GM19099 (cell line): Measurements from ENCODE around the gene GJB5.

Source experiments
- POLR2A ChIP-seq: IDR thresholded peaks from 3 replicates; pipeline ENCODE4 v1.6.1; 2011; ENCODE audit warnings: low read depth; ENCODE audit not compliant: insufficient read length; ENCODE audit errors: extremely low read depth

Gene GJB5

DNA sequence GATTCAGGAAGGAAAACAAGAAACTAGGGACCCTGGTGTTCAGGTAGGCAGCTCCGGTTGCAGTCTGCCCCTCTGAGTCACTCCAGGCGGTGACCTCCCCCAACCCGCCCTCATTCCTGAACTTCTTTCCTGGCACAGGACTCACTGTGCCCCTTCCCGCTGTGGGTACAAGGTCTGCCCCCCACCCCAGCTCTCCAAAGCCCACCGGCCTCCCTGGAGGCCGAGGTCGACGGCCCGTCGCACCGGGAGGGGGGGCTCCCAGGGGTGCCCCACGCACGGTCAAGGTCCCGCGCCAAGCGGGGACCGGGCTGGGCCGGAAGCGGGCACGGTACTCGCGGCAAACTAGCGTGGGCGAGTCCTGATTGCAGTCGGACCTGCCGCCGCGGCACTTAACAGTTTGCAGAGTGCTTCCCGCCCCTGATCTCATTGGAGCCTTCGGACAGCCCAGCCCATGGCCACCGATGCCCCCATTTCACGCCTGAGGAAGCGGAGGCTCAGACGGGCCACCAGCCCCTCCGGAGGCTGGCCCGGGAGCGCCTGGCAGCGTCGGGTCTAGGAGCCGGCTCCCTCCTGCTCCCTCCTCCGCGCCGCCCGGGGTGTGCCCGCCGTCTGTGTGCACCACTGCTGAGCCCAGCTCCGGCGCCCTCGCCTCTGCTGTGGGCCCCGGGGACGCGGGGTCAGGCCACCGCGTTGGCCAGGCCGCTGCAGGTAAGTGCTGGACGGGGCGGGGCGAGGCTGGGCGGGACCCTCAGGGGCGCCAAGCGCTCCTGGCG is 26.4 kb downstream of the GJB5 start, which contains the start of gene GJB3:
Gene GJB3 (plus strand): TSS at position 144 of the 773 bp plus-strand sequence. CDS start 3,549 bp downstream, outside the sequence.
- TF ChIP-seq POLR2A = no peak

DNA sequence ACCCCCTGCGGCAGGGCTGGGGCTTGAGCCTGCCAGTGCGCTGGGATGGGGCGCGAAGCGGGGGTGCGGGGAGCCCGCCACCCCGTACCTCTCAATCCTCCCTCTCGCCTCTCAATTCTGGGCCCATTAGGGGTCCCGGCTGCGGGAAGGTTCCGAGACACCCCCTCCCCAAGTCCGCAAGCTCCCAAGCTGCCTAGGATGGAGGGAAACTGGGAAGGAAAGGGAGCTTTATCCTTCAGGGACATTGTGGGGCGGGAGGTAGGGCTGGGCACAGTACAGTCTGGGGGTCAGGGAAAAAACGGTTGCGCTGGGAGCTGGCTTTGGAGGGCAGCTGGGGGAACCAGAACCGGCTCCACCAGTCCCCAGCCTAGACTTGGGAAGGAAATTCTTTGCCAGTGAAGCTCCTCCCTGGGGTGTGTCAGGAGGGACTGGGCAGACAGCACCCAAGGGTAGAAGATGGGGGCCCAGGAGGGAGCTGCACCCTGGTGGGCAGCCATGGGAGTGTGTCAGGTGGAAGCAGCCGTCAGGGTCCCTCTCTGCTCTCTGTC is 27.1 kb downstream of the GJB5 start:
- no peak for TF ChIP-seq POLR2A

DNA sequence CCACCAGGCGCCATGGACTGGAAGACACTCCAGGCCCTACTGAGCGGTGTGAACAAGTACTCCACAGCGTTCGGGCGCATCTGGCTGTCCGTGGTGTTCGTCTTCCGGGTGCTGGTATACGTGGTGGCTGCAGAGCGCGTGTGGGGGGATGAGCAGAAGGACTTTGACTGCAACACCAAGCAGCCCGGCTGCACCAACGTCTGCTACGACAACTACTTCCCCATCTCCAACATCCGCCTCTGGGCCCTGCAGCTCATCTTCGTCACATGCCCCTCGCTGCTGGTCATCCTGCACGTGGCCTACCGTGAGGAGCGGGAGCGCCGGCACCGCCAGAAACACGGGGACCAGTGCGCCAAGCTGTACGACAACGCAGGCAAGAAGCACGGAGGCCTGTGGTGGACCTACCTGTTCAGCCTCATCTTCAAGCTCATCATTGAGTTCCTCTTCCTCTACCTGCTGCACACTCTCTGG is 29.9 kb downstream of the GJB5 start:
- no peak for TF ChIP-seq POLR2A

DNA sequence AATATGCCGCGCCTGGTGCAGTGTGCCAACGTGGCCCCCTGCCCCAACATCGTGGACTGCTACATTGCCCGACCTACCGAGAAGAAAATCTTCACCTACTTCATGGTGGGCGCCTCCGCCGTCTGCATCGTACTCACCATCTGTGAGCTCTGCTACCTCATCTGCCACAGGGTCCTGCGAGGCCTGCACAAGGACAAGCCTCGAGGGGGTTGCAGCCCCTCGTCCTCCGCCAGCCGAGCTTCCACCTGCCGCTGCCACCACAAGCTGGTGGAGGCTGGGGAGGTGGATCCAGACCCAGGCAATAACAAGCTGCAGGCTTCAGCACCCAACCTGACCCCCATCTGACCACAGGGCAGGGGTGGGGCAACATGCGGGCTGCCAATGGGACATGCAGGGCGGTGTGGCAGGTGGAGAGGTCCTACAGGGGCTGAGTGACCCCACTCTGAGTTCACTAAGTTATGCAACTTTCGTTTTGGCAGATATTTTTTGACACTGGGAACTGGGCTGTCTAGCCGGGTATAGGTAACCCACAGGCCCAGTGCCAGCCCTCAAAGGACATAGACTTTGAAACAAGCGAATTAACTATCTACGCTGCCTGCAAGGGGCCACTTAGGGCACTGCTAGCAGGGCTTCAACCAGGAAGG is 30.5 kb downstream of the GJB5 start:
- TF ChIP-seq POLR2A = no peak

DNA sequence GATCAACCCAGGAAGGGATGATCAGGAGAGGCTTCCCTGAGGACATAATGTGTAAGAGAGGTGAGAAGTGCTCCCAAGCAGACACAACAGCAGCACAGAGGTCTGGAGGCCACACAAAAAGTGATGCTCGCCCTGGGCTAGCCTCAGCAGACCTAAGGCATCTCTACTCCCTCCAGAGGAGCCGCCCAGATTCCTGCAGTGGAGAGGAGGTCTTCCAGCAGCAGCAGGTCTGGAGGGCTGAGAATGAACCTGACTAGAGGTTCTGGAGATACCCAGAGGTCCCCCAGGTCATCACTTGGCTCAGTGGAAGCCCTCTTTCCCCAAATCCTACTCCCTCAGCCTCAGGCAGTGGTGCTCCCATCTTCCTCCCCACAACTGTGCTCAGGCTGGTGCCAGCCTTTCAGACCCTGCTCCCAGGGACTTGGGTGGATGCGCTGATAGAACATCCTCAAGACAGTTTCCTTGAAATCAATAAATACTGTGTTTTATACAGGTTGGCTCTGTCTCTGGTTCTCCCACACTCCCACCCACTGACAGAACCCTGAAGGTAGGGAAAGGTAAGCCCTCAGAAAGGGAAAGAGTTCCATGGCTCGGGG is 31.1 kb downstream of the GJB5 start:
- TF ChIP-seq POLR2A = no peak

DNA sequence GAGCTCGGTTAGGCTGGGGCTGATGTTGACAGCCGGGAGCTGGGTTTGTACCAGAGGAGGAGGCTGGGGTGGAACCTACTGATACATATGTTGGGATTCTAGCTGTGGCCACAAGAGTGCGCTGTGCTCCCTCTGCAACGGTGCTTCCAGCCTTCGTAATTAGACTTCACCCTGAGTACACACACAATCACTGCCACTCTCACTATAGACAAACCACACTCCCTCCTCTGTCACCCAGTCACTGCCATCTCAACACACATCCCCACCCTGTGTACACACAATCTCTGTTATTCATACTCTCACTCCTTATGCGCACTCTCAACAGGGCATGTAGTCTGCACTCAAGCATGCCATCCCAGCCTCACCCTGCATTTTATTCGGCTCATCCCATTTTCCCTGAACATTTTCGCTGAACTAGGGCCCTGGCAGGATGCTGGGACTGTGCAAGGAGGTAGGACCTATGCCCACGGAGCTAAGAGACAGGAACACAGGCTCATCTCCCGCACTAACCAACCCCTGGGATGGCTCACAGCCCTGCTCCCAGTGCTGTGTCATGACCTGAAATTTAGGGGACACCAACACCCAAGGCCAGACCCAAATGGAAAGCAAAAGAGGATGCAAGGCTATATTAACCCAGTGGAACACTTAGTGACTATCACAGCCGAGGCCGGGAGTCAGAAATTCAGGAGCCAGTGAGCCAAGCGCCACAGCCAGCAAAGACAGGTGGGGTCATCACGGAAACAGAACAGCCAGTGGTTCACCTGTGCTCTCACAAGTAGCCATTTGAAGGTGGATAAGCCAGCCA is 31.9 kb downstream of the GJB5 start:
- no peak for TF ChIP-seq POLR2A

DNA sequence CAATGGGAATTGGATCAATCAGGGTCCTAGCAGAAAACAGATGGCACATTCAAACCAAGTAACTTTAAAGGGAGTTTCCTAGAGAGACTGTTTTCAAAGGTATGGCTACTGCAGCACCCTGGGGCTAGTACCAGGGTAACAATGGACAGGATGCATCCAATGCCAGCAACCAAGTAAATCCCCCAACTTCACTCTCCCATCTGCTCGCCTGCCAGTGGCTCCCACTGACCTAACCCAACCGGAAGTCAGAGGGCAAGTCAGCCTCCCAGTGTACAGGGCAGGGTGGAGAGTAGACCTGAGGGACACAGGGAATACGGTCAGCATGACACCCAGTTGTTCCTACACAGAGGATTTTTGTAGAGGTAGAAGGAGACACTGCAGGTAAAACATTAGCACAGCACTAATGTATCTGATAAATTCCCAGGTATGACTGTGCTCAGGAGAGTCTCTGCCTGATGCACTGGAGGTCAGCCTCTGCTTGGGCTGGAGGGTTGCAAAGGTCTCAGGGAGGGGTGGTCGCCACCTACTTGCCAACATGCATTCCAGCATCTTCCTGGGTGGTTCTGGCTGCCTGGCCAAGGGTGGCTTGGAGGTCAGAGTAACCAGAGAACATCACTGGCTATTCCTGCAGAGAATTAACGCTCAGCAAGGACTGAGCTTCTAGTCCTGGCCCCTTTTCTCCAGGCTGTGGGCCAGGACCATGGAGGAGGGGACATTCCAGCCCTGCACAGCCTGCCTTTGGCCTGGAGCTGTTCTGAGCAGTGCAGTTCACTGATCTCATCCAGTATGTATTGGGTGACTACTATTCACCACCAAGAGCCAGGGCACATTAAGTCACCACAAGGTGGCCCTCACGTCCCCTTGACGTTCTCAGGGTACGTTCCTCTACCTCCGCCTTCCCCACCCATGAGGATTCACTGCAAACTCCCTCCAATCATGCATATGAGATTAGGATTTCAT is 32.9 kb downstream of the GJB5 start:
- TF ChIP-seq POLR2A = no peak

DNA sequence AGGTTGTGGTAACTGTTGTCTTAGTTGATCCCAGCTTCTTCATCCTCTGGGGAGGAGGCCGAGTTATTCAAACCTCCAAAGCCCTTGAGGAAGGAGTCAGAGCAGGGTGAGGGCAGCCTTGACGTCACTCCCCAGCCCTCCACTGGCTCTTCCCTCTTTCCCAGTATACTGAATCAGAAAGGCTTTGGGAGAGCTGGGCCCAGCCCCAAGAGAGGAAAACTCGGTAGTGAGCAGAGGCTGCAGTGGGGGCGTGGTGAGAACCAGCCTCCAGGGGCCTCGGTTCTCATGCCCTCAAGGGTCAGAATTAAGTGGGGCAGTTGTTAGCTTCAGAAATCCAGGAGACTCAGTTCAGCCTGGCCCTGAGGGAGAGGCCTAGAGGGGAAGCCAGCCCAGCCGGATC is 36.1 kb downstream of the GJB5 start:
- no peak for TF ChIP-seq POLR2A

DNA sequence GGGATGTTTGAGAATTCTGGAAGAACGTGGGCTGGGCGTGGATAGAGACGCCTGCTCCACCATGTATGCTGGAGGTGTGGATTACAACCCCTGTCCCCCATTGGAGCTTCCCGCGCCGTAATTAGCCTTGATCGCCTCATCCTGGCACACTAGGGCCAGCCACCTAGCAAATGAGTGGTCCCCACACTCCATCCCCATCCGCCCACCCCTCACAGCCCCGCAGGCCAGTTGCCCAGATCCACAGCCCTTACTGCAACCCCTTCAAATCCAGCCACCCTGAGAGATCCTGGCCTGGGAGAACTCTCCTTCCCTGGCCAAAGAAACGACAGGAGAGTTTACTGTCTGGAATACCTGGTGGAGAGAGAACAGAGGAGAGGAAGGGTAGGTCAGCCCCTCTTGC is 37.6 kb downstream of the GJB5 start:
- no peak for TF ChIP-seq POLR2A

DNA sequence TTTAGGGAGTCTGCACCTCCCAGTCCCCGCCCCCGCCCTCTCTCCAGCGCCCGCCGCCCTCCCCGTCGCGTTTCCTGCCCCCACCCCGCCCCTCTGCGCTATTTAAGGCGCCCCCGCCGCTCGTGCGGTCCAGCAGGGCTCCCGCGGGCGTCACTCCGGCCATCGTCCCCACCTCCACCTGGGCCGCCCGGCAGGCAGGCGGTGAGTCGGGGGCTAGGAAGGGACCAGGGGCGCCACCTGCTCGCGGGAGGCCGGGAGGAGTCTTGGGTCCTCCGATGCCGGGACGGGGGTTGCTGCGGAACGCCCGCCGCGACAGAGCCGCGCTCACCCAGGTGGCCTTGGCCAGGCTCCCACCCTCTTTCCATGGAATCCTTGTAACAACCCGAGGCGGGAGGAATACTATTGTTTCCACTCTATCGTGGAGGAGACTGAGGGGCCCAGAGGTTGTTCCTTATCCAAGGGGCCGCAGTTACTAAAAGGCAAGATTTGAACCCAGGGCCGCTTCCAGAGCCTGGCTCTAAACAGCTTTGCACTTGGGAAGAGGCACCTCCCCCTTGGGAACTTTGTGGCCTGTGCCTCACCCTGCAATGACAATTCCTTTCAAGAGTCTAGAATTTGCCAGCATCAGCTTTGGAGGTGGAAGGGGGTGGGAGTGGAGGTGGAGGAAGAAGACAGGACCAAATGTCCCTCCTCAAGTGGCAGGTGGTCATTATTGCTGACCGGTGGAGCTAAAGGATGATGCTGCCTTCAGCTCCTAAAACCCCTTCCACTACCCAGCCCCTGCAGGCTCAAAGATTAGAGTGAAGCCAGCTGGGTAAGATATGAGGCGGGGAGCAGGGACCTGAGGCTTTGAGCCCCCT is 38.3 kb downstream of the GJB5 start, which contains the start of gene GJA4:
Gene GJA4 (plus strand): TSS at position 132 of the 860 bp plus-strand sequence. CDS start 1,215 bp downstream, outside the sequence.
- TF ChIP-seq POLR2A = no peak

DNA sequence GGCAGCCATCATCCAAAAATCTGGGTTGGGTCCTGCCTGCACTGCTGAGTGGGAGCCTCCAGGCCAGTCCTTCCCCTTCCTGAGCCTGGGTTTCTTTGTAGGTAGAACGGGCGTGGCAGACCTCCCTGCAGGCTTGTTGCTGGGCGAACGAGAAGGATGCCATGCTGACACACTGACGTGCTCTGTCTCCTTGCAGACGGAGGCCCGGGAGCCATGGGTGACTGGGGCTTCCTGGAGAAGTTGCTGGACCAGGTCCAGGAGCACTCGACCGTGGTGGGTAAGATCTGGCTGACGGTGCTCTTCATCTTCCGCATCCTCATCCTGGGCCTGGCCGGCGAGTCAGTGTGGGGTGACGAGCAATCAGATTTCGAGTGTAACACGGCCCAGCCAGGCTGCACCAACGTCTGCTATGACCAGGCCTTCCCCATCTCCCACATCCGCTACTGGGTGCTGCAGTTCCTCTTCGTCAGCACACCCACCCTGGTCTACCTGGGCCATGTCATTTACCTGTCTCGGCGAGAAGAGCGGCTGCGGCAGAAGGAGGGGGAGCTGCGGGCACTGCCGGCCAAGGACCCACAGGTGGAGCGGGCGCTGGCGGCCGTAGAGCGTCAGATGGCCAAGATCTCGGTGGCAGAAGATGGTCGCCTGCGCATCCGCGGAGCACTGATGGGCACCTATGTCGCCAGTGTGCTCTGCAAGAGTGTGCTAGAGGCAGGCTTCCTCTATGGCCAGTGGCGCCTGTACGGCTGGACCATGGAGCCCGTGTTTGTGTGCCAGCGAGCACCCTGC is 39.3 kb downstream of the GJB5 start:
- TF ChIP-seq POLR2A = no peak

DNA sequence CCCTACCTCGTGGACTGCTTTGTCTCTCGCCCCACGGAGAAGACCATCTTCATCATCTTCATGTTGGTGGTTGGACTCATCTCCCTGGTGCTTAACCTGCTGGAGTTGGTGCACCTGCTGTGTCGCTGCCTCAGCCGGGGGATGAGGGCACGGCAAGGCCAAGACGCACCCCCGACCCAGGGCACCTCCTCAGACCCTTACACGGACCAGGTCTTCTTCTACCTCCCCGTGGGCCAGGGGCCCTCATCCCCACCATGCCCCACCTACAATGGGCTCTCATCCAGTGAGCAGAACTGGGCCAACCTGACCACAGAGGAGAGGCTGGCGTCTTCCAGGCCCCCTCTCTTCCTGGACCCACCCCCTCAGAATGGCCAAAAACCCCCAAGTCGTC is 39.9 kb downstream of the GJB5 start:
- no peak for TF ChIP-seq POLR2A
